GM21717 (cell line): Measurements from ENCODE around the gene MIA3.
"Not testable (repeated sequence)": the region's sequence is repeated elsewhere in the genome, so short reads cannot be mapped to it uniquely, and the experiment has no call there.

ENCODE experiments used
- ATAC-seq: cut with Tn5 transposase; IDR thresholded peaks from one replicate; pipeline ENCODE4 v1.9.1; 2021; ENCODE audit warnings: mild to moderate bottlenecking, moderate library complexity; ENCODE audit not compliant: unreplicated experiment

Gene MIA3

GRCh38 chr1:222618001-222618879 lies at the start of gene MIA3:
Gene MIA3 (plus strand): TSS chr1:222618097. CDS start chr1:222618111, 14 bp downstream.
- ATAC-seq, result peak; percentile 51

- no peak for ATAC-seq
These were observed 47.1 kb upstream of the MIA3 start for GRCh38 chr1:222570837-222571236.

GRCh38 chr1:222579316-222579715 lies 38.6 kb upstream of the MIA3 start:
- no peak for ATAC-seq

- peak; percentile 80 for ATAC-seq
These were observed 35.7 kb upstream of the MIA3 start for GRCh38 chr1:222582099-222582774.

- ATAC-seq, result peak; percentile 88
These were observed 34.8 kb upstream of the MIA3 start for GRCh38 chr1:222583079-222583478.

GRCh38 chr1:222586842-222587241 lies 31.1 kb upstream of the MIA3 start:
- no peak for ATAC-seq

- no peak for ATAC-seq
These were observed 29.8 kb upstream of the MIA3 start for GRCh38 chr1:222588135-222588534.

GRCh38 chr1:222589462-222590302 lies 28.2 kb upstream of the MIA3 start, which contains the start of gene TAF1A:
Gene TAF1A (minus strand): TSS chr1:222589933.
- peak; percentile 99 for ATAC-seq

GRCh38 chr1:222592171-222592570 lies 25.7 kb upstream of the MIA3 start:
- no peak for ATAC-seq

- no peak for ATAC-seq
These were observed 23.1 kb upstream of the MIA3 start for GRCh38 chr1:222594789-222595188.

- ATAC-seq, result no peak
These were observed 21.2 kb upstream of the MIA3 start for GRCh38 chr1:222596696-222597095.

GRCh38 chr1:222600281-222600680 lies 17.6 kb upstream of the MIA3 start:
- no peak for ATAC-seq

- no peak for ATAC-seq
These were observed 16.6 kb upstream of the MIA3 start for GRCh38 chr1:222601257-222601656.

GRCh38 chr1:222606757-222607156 lies 11.1 kb upstream of the MIA3 start:
- no peak for ATAC-seq

- not testable (repeated sequence) for ATAC-seq
These were observed 8.8 kb upstream of the MIA3 start for GRCh38 chr1:222609111-222609510.

- no peak for ATAC-seq
These were observed 7.2 kb upstream of the MIA3 start for GRCh38 chr1:222610728-222611127.

GRCh38 chr1:222613627-222614026 lies 4.3 kb upstream of the MIA3 start:
- ATAC-seq, result no peak

GRCh38 chr1:222616525-222616924 lies 1.4 kb upstream of the MIA3 start:
- ATAC-seq, result no peak

GRCh38 chr1:222617367-222617951 lies 438 bp upstream of the MIA3 start:
- peak; percentile 90 for ATAC-seq

- ATAC-seq, result no peak
These were observed 1.1 kb downstream of the MIA3 start for GRCh38 chr1:222618880-222619596.
